ENCODE measurements around the gene IL17F. TPM values are rescaled to one million over a fixed set of nuclear protein-coding genes. Genes with fewer than 3 reads are reported as not detected.

Gene IL17F
- total RNA-seq, 1 experiment from 2014 or later, result not detected

DNA sequence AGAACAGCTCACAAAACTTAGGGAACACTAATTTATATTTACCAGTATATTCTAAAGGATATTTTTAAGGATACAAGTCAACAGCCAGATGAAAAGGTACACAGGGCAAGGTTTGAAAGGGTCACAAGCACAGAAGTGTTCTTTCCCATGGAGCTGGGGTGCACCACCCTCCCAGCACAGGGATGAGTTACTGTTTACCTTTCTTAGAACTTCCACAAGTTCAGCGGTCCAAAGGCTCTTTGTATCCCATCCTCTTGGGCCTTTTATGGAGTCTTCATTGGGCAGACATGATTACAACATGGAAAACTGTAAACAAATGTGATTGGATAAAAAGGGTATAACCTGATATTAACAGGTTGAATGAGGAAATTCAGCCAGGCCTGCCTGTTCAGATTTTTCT, 1.1 kb upstream of the IL17F start:
- DNase-seq, result no peak
- intact Hi-C loops (cut with micrococcal nuclease; ENCODE audit: unreplicated experiment), result no loop called here
- H3K27ac Mint-ChIP-seq (ENCODE audit: unreplicated experiment), result no peak overlapping the region

DNA sequence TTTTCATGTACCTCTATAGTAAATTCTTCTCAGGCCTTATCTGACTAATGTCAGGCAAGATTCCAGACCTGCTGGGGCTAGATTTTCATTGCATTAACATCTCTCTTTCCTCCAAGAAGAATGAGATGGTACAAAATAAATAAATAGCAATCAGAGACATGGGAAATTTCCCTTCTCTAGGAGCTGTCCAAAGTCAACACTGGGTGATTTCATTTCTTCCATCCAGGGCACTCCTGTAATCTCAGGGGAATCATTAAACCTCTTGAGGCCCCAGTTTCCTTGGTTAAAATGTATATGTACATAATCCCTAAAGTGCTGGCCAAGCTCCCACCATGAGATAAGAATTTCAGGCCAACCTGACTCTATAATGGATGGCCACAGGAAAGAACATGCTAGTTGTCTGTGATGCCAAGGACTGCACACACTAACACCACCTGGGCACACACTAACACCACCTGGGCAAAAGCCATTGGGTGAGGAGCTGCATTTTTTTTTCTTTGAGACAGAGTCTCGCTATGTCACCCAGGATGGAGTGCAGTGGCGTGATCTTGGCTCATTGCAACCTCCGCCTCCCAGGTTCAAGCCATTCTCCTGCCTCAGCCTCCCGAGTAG, 912 bp downstream of the IL17F start:
- DNase-seq, result no peak
- no peaks in the 10 kb centered on the region for H3K9me3 Mint-ChIP-seq (ENCODE audit: low read depth, unreplicated experiment)
- CTCF ChIA-PET, result interaction anchor here (0.6 to 0.9 kb wide), 2 partner anchors 10 to 589 kb away, joined by 3 to 4 read pairs; no protein-coding TSS in a partner anchor
- H3K4me1 Mint-ChIP-seq (ENCODE audit: low read depth, unreplicated experiment), result peaks cover 2% of the 10 kb centered on the region
- TF ChIP-seq, protein P1, sequence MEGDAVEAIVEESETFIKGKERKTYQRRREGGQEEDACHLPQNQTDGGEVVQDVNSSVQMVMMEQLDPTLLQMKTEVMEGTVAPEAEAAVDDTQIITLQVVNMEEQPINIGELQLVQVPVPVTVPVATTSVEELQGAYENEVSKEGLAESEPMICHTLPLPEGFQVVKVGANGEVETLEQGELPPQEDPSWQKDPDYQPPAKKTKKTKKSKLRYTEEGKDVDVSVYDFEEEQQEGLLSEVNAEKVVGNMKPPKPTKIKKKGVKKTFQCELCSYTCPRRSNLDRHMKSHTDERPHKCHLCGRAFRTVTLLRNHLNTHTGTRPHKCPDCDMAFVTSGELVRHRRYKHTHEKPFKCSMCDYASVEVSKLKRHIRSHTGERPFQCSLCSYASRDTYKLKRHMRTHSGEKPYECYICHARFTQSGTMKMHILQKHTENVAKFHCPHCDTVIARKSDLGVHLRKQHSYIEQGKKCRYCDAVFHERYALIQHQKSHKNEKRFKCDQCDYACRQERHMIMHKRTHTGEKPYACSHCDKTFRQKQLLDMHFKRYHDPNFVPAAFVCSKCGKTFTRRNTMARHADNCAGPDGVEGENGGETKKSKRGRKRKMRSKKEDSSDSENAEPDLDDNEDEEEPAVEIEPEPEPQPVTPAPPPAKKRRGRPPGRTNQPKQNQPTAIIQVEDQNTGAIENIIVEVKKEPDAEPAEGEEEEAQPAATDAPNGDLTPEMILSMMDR (IDR thresholded peaks at IDR 0.05; ENCODE audit: unreplicated experiment), result no peak
- no peak overlapping the region for H3K27ac Mint-ChIP-seq (ENCODE audit: unreplicated experiment)
- no peak overlapping the region for H3K4me3 Mint-ChIP-seq (ENCODE audit: low read depth, unreplicated experiment)
- intact Hi-C loops (cut with micrococcal nuclease; ENCODE audit: unreplicated experiment), result no loop called here
- peaks cover 15% of the 10 kb centered on the region for H3K27me3 Mint-ChIP-seq (ENCODE audit: unreplicated experiment)
- BruUV-seq (replicated peaks), result no TSS peak
- H3K36me3 Mint-ChIP-seq (ENCODE audit: insufficient read depth, unreplicated experiment), result no peaks in the 10 kb centered on the region

More for the DNA sequence above, 1.1 kb upstream of the IL17F start:
- no TSS peak for BruUV-seq (replicated peaks)
- CTCF ChIA-PET, result no interaction called here
- Mint-ChIP-seq H3K9me3 (ENCODE audit: low read depth, unreplicated experiment) (no peaks in the 10 kb centered on the region), H3K4me1 (ENCODE audit: low read depth, unreplicated experiment) (peaks cover 10% of the 10 kb centered on the region), H3K36me3 (ENCODE audit: insufficient read depth, unreplicated experiment) (no peaks in the 10 kb centered on the region), H3K4me3 (ENCODE audit: low read depth, unreplicated experiment) (no peak overlapping the region), H3K27me3 (ENCODE audit: unreplicated experiment) (peaks cover 5% of the 10 kb centered on the region)
- TF ChIP-seq, protein P1 (IDR thresholded peaks at IDR 0.05; ENCODE audit: unreplicated experiment), result no peak

DNA sequence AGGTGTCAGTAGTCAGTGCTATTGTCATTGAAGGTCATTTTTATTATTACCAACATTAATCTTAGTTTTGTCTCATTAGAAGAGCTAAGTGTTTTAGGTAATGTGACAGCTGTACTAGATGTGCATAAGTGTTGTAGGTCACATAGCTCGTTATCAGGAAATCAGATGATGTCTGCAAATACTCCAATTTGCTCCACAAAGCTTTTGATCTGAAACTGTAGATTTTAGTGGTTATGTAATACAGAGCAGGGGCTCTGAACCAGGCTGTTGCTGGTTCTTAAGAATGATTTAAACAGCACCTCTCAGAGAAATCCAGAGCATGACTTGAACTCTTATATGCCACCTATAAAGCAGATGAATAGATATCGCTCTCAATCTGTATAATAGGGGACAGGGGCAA, 2.5 kb downstream of the IL17F start:
- H3K36me3 Mint-ChIP-seq (ENCODE audit: insufficient read depth, unreplicated experiment), result no peaks in the 10 kb centered on the region
- H3K9me3 Mint-ChIP-seq (ENCODE audit: low read depth, unreplicated experiment), result no peaks in the 10 kb centered on the region
- H3K4me1 Mint-ChIP-seq (ENCODE audit: low read depth, unreplicated experiment), result no peaks in the 10 kb centered on the region
- no peak overlapping the region for H3K27ac Mint-ChIP-seq (ENCODE audit: unreplicated experiment)
- intact Hi-C loops (cut with micrococcal nuclease; ENCODE audit: unreplicated experiment), result no loop called here
- CTCF ChIA-PET, result interaction anchor here (1.2 kb wide), 1 partner anchor 11 kb away, joined by 3 read pairs; no protein-coding TSS in a partner anchor
- BruUV-seq (replicated peaks), result no TSS peak
- no peak for DNase-seq
- no peak overlapping the region for H3K4me3 Mint-ChIP-seq (ENCODE audit: low read depth, unreplicated experiment)
- peaks cover 31% of the 10 kb centered on the region for H3K27me3 Mint-ChIP-seq (ENCODE audit: unreplicated experiment)
- TF ChIP-seq, protein P1 (IDR thresholded peaks at IDR 0.05; ENCODE audit: unreplicated experiment), result no peak

DNA sequence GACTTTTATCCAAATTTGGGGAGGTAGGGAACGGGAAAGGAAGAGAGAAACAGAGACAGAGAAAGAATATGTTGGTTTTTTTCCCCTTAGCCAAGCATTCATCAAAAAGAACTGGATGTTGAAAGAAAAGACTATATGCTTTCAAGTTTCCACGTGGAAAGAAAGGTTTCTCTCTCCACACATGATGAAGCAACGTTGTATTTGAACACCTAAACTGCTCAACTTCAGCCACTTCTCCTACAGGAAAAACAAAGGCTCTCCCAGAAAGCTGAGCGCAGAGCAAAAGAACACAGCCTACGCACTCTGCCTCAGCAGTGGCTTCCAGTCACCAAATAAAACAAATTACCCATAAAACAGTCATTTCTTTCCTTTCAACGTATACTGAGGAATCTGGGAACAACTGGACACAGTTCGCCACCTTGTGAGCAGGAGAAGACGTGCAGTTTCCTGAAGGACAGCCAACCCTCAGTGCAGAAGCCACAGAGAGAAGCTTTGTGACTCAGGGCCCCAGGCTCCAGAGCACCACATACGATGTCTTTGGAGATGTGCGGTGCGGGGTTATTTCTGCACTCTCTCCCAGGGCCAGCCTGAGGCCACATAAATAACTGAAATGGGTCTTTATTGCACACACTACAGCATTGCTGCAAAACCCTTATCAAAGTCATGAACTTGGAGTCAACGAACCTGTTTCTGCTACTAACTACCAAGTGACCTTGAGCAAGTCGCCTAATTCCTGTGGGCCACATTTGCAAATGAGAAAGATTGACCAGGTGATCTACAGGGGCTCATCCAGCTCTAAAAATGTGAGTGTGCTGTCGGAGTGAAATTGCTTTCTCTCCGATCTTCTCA, 10.1 kb downstream of the IL17F start:
- H3K27me3 Mint-ChIP-seq (ENCODE audit: unreplicated experiment), result peaks cover 49% of the 10 kb centered on the region
- DNase-seq, result peak; percentile 61
- BruUV-seq (replicated peaks), result no TSS peak
- no peaks in the 10 kb centered on the region for H3K9me3 Mint-ChIP-seq (ENCODE audit: low read depth, unreplicated experiment)
- no peak overlapping the region for H3K4me3 Mint-ChIP-seq (ENCODE audit: low read depth, unreplicated experiment)
- CTCF ChIA-PET, result interaction anchor here (0.7 to 2.2 kb wide), 7 partner anchors 22 to 185 kb away, joined by 3 to 16 read pairs (median 6); no protein-coding TSS in a partner anchor
- no peak overlapping the region for H3K27ac Mint-ChIP-seq (ENCODE audit: unreplicated experiment)
- H3K36me3 Mint-ChIP-seq (ENCODE audit: insufficient read depth, unreplicated experiment), result no peaks in the 10 kb centered on the region
- intact Hi-C loops (cut with micrococcal nuclease; ENCODE audit: unreplicated experiment), result loop anchor here (1.0 to 2.0 kb wide), 3 partner anchors 21 to 136 kb away; no protein-coding TSS in a partner anchor
- TF ChIP-seq, protein P1 (IDR thresholded peaks at IDR 0.05; ENCODE audit: unreplicated experiment), result peak; percentile 64
- peaks cover 7% of the 10 kb centered on the region for H3K4me1 Mint-ChIP-seq (ENCODE audit: low read depth, unreplicated experiment)
